Upper lobe of left lung (tissue), 6 donors: ENCODE measurements around the gene CPNE4. TPM values are rescaled to one million over a fixed set of nuclear protein-coding genes. Genes with fewer than 3 reads are reported as not detected.

Experiments used
- ATAC-seq, 2 donors: fragments of 200-7000 bp; cut with Tn5 transposase; one replicate each; pipeline ENCODE4 v1.9.1; 2022; ENCODE audit warnings: mild to moderate bottlenecking in 2 of 2, moderate library complexity in 2 of 2; ENCODE audit not compliant: low FRiP score in 2 of 2
- DNase-seq, 2 donors: peaks; one replicate each; pipeline ENCODE4 v3.0.0-alpha.2; 2019 to 2020
- H3K27ac ChIP-seq, 4 donors: fragments of 200-600 bp; sonication (generic); one replicate each; pipeline ENCODE4 v1.5.1; 2016 to 2019
- H3K27me3 ChIP-seq, 4 donors: fragments of 200-600 bp; sonication (generic); one replicate each; pipeline ENCODE4 v1.5.1; 2017 to 2019
- H3K36me3 ChIP-seq, 4 donors: fragments of 200-600 bp; sonication (generic); one replicate each; pipeline ENCODE4 v1.5.1; 2016 to 2019
- H3K4me1 ChIP-seq, 4 donors: fragments of 200-600 bp; sonication (generic); one replicate each; pipeline ENCODE4 v1.5.1; 2018 to 2019
- H3K4me3 ChIP-seq, 4 donors: fragments of 200-600 bp; sonication (generic); one replicate each; pipeline ENCODE4 v1.5.1; 2017 to 2019; ENCODE audit warnings: mild to moderate bottlenecking in 2 of 4, moderate library complexity in 1 of 4
- H3K9me3 ChIP-seq, 4 donors: fragments of 200-600 bp; sonication (generic); one replicate each; pipeline ENCODE4 v1.5.1; 2018 to 2019
- CTCF ChIP-seq, 6 experiments: fragments of 450-650 bp in 4 of 6; fragments of 200-600 bp in 2 of 6; sonication (generic) in 2 of 6; IDR thresholded peaks; one replicate each; pipeline ENCODE4 v1.5.1; 2016 to 2019; ENCODE audit warnings: antibody characterized with exemption in 6 of 6
- EP300 ChIP-seq, 4 donors: sonication (generic); formaldehyde crosslinking; IDR thresholded peaks; one replicate each; pipeline ENCODE4 v1.5.1; 2017; ENCODE audit warnings: antibody characterized with exemption in 4 of 4, control low read depth in 2 of 4
- POLR2A ChIP-seq, 4 donors: fragments of 450-650 bp; IDR thresholded peaks; one replicate each; pipeline ENCODE4 v1.5.1; 2016 to 2017; ENCODE audit warnings: antibody characterized with exemption in 4 of 4, mild to moderate bottlenecking in 2 of 4
- POLR2AphosphoS5 ChIP-seq, 2 donors: sonication (generic); formaldehyde crosslinking; IDR thresholded peaks; one replicate each; pipeline ENCODE4 v1.5.1; 2017; ENCODE audit warnings: antibody characterized with exemption in 2 of 2
- WGBS, 2 donors: methylation state at CpG; one replicate each; pipeline ENCODE4 v1.1.5; 2017 to 2018; 5-methylcytosine and 5-hydroxymethylcytosine counted together
- total RNA-seq, 6 donors: library from RNA; depleted of rRNA in 4 of 6; stranded (reverse); fragments of >200 nt in 4 of 6; gene quantifications; one replicate each; pipeline versions ENCODE4 v1.1.0 to v1.2.1, GENCODE V29; 2016 to 2021
- donor health status: DM: no; HTN: no; CAD: no; lungs with moderate emphysema.
- donor health status: DM: no; HTN: yes; CAD: no; lungs with severe emphysema.

The CPNE4 gene
- total RNA-seq, 6 donors from 2014 or later: 0.34 to 2.1 (median 0.47) TPM; not detected in 3

- no peaks in the 10 kb centered on the region for H3K36me3 ChIP-seq
- H3K4me3 ChIP-seq: no peak overlapping the region
- H3K27me3 ChIP-seq: no peaks in the 10 kb centered on the region
- H3K27ac ChIP-seq: no peak overlapping the region
- ATAC-seq (no peak), DNase-seq (no peak)
- H3K9me3 ChIP-seq: no peaks in the 10 kb centered on the region
- H3K4me1 ChIP-seq: no peaks in the 10 kb centered on the region
- TF ChIP-seq POLR2AphosphoS5 (IDR thresholded peaks at IDR 0.05) (no peak), POLR2A (IDR thresholded peaks at IDR 0.05) (no peak), CTCF (IDR thresholded peaks at IDR 0.05) (no peak), EP300 (IDR thresholded peaks at IDR 0.05) (no peak)
- 90 to 97% methylated on average over 3 to 4 of the region's 4 CpGs for WGBS, 2 donors
These were observed 398.5 kb downstream of the CPNE4 start for GRCh38 chr3:131636266-131636775.

- no peak for TF ChIP-seq EP300 (IDR thresholded peaks at IDR 0.05)
- TF ChIP-seq CTCF (IDR thresholded peaks at IDR 0.05): no peak
- TF ChIP-seq POLR2A (IDR thresholded peaks at IDR 0.05): no peak
- TF ChIP-seq POLR2AphosphoS5 (IDR thresholded peaks at IDR 0.05): no peak
- WGBS, 2 donors: 75 to 85% methylated on average over 1 of the region's 1 CpG
- no peaks in the 10 kb centered on the region for H3K9me3 ChIP-seq
- DNase-seq: no peak
- no peak overlapping the region for H3K4me3 ChIP-seq
- no peaks in the 10 kb centered on the region for H3K27me3 ChIP-seq
- ATAC-seq: no peak
- H3K36me3 ChIP-seq: no peaks in the 10 kb centered on the region
- no peaks in the 10 kb centered on the region for H3K4me1 ChIP-seq
- H3K27ac ChIP-seq: no peak overlapping the region
These were observed 404.0 kb downstream of the CPNE4 start for GRCh38 chr3:131630807-131631206.

GRCh38 chr3:131630097-131630496 is 404.7 kb downstream of the CPNE4 start:
- Histone ChIP-seq H3K27ac (no peak overlapping the region), H3K4me1 (no peaks in the 10 kb centered on the region), H3K36me3 (no peaks in the 10 kb centered on the region), H3K4me3 (no peak overlapping the region), H3K9me3 (no peaks in the 10 kb centered on the region), H3K27me3 (no peaks in the 10 kb centered on the region)
- no peak for ATAC-seq
- no peak for DNase-seq
- WGBS, 2 donors: 71 to 75% methylated on average over 3 of the region's 3 CpGs
- TF ChIP-seq POLR2AphosphoS5 (IDR thresholded peaks at IDR 0.05) (no peak), CTCF (IDR thresholded peaks at IDR 0.05) (no peak), EP300 (IDR thresholded peaks at IDR 0.05) (no peak), POLR2A (IDR thresholded peaks at IDR 0.05) (no peak)

GRCh38 chr3:131623431-131623830 is 411.4 kb downstream of the CPNE4 start:
- 76 to 79% methylated on average over 1 of the region's 1 CpG for WGBS, 2 donors

More at GRCh38 chr3:131623431-131623830, 411.4 kb downstream of the CPNE4 start:
- no peaks in the 10 kb centered on the region for H3K36me3 ChIP-seq
- no peak overlapping the region for H3K4me3 ChIP-seq
- H3K27ac ChIP-seq: no peak overlapping the region
- no peaks in the 10 kb centered on the region for H3K4me1 ChIP-seq
- H3K9me3 ChIP-seq: no peaks in the 10 kb centered on the region
- TF ChIP-seq POLR2A (IDR thresholded peaks at IDR 0.05) (no peak), EP300 (IDR thresholded peaks at IDR 0.05) (no peak), CTCF (IDR thresholded peaks at IDR 0.05) (no peak), POLR2AphosphoS5 (IDR thresholded peaks at IDR 0.05) (no peak)
- DNase-seq (no peak), ATAC-seq (no peak)
- no peaks in the 10 kb centered on the region for H3K27me3 ChIP-seq
